Measurements from ENCODE around the gene QPCTL.
"Not testable (repeated sequence)": the region's sequence is repeated elsewhere in the genome, so short reads cannot be mapped to it uniquely, and the experiment has no call there.

QPCTL gene

GRCh38 chr19:45717983-45718650 is 25.7 kb downstream of the QPCTL start:
- DNase-seq = no peak

GRCh38 chr19:45720065-45720464 is 27.6 kb downstream of the QPCTL start:
- DNase-seq = not testable (repeated sequence)

- DNase-seq = not testable (repeated sequence)
These were observed 36.2 kb downstream of the QPCTL start for GRCh38 chr19:45728683-45729082.

- peak; percentile 28 for DNase-seq
These were observed 37.4 kb downstream of the QPCTL start for GRCh38 chr19:45729800-45730290.

GRCh38 chr19:45730368-45731288 is 38.2 kb downstream of the QPCTL start, which contains the start of gene FBXO46:
Gene FBXO46, minus strand, starts transcription at chr19:45730896. Its CDS starts 17,401 bp downstream, at chr19:45713495.
- DNase-seq = peak; percentile 98

- DNase-seq = no peak
These were observed 40.8 kb downstream of the QPCTL start, which contains the start of gene MEIOSIN for GRCh38 chr19:45733160-45733810. Gene MEIOSIN, plus strand, starts transcription at chr19:45733439. Its CDS starts 1,938 bp downstream, at chr19:45735377.

GRCh38 chr19:45739498-45740439 is 47.3 kb downstream of the QPCTL start:
- peak; percentile 62 for DNase-seq

- DNase-seq = no peak
These were observed 50.5 kb downstream of the QPCTL start for GRCh38 chr19:45742969-45743368.

GRCh38 chr19:45745606-45746005 is 53.1 kb downstream of the QPCTL start:
- DNase-seq = no peak

- DNase-seq = no peak
These were observed 54.4 kb downstream of the QPCTL start for GRCh38 chr19:45746866-45747265.

GRCh38 chr19:45747513-45747912 is 55.0 kb downstream of the QPCTL start:
- DNase-seq = no peak

- not testable (repeated sequence) for DNase-seq
These were observed 59.0 kb downstream of the QPCTL start for GRCh38 chr19:45751483-45751882.

- DNase-seq = no peak
These were observed 60.2 kb downstream of the QPCTL start for GRCh38 chr19:45752639-45753038.

GRCh38 chr19:45753548-45753947 is 61.1 kb downstream of the QPCTL start:
- DNase-seq = no peak
